HCT116 (cell line): ENCODE data around the gene SLC2A2. TPM values are rescaled to one million over a fixed set of nuclear protein-coding genes. Genes with fewer than 3 reads are reported as not detected.

Source experiments
- ATAC-seq: fragments of 200-7000 bp; cut with Tn5 transposase; 2 replicates; pipeline ENCODE4 v1.9.1; 2020; ENCODE audit warnings: mild to moderate bottlenecking, moderate library complexity
- BruUV-seq: library from RNA; stranded (reverse); fragments of 400-500 nt; replicated peaks from 2 replicates; lab custom pipeline; 2021; lab: Mats Ljungman, UMichigan
- CTCF ChIA-PET: fragments of 300-600 bp; sonication (Branson Sonifier 250); formaldehyde crosslinking; loops from one replicate; lab custom pipeline; 2021; ENCODE audit warnings: antibody characterized with exemption; lab: Charles Lee
- POLR2A ChIA-PET: fragments of 300-600, 350-600 bp; sonication (Branson Sonifier 250); formaldehyde crosslinking; loops from one replicate; lab custom pipeline; 2021; ENCODE audit warnings: antibody characterized with exemption; lab: Charles Lee
- RAD21 ChIA-PET, 2 experiments: fragments of 300-600 bp; sonication (Branson Sonifier 250); formaldehyde crosslinking; loops; one replicate each; lab custom pipeline; 2023; ENCODE audit warnings: low total read pairs in 2 of 2; ENCODE audit not compliant: uncharacterized antibody in 2 of 2, unreplicated experiment in 2 of 2, low non-redundant PET in 1 of 2; lab: Charles Lee
- DNase-seq: peaks from one replicate; pipeline ENCODE4 v3.0.0-alpha.2; 2010; ENCODE audit warnings: low read depth, low spot score
- H2AFZ ChIP-seq: fragments of 200-600 bp; shearing (Covaris generic), sonication (generic); 2 replicates; pipeline ENCODE4 v1.6.1; 2017; ENCODE audit warnings: low read depth, mixed run types, mixed read lengths, antibody characterized with exemption, low read length; ENCODE audit not compliant: poor library complexity, severe bottlenecking
- H3K27ac ChIP-seq: 2 replicates; pipeline ENCODE4 v1.5.1; 2012; ENCODE audit warnings: low read depth, low read length
- H3K27me3 ChIP-seq: fragments of 200-600 bp; sonication (generic); 2 replicates; pipeline ENCODE4 v1.6.1; 2016; ENCODE audit warnings: mixed run types, low read length, mixed read lengths; ENCODE audit not compliant: insufficient read depth
- H3K36me3 ChIP-seq, 2 experiments: fragments of 200-500 bp in 1 of 2; fragments of 200-600 bp in 1 of 2; sonication (Bioruptor generic) in 1 of 2; sonication (generic) in 1 of 2; 2 replicates each; pipeline versions ENCODE4 v1.5.1 to v1.6.1; 2014 to 2016; ENCODE audit warnings: low read length in 2 of 2, inconsistent platforms in 1 of 2, mixed read lengths in 1 of 2, mixed run types in 1 of 2; ENCODE audit not compliant: insufficient read depth in 2 of 2, control insufficient read depth in 1 of 2
- H3K4me1 ChIP-seq, 2 experiments: fragments of 200-600 bp in 1 of 2; sonication (generic) in 1 of 2; 2 replicates each; pipeline versions ENCODE4 v1.5.1 to v1.6.1; 2012 to 2017; ENCODE audit warnings: low read length in 2 of 2, inconsistent platforms in 1 of 2, mild to moderate bottlenecking in 1 of 2, mixed read lengths in 1 of 2, mixed run types in 1 of 2, moderate library complexity in 1 of 2; ENCODE audit not compliant: insufficient read depth in 2 of 2, control insufficient read depth in 1 of 2
- H3K4me2 ChIP-seq: fragments of 200-600 bp; sonication (generic); 2 replicates; pipeline ENCODE4 v1.6.1; 2017; ENCODE audit warnings: mixed run types, low read length, mixed read lengths
- H3K4me3 ChIP-seq, 2 experiments: fragments of 200-600 bp in 1 of 2; sonication (generic) in 1 of 2; replicated peaks in 1 of 2; 2 replicates each; pipeline ENCODE4 v1.5.1; 2011 to 2016; ENCODE audit warnings: low read length in 2 of 2, control low read depth in 1 of 2, low read depth in 1 of 2, mild to moderate bottlenecking in 1 of 2, mixed read lengths in 1 of 2, mixed run types in 1 of 2
- H3K79me2 ChIP-seq: fragments of 200-600 bp; sonication (generic); 2 replicates; pipeline ENCODE4 v1.6.1; 2017; ENCODE audit warnings: mild to moderate bottlenecking, mixed run types, low read length, moderate library complexity, mixed read lengths; ENCODE audit not compliant: insufficient read depth
- H3K9ac ChIP-seq: fragments of 200-600 bp; sonication (generic); 2 replicates; pipeline ENCODE4 v1.6.1; 2016; ENCODE audit warnings: low read length, mixed read lengths
- H3K9me2 ChIP-seq: fragments of 200-600 bp; sonication (generic), shearing (Covaris generic); 2 replicates; pipeline ENCODE4 v1.6.1; 2017; ENCODE audit warnings: mixed run types, mild to moderate bottlenecking, moderate library complexity; ENCODE audit not compliant: insufficient read depth
- H3K9me3 ChIP-seq, 2 experiments: fragments of 200-500 bp in 1 of 2; fragments of 200-600 bp in 1 of 2; sonication (Bioruptor generic) in 1 of 2; sonication (generic) in 1 of 2; 2 replicates each; pipeline ENCODE4 v1.6.1; 2014 to 2017; ENCODE audit warnings: low read length in 2 of 2, mixed read lengths in 2 of 2, inconsistent platforms in 1 of 2, low read depth in 1 of 2, mild to moderate bottlenecking in 1 of 2, mixed run types in 1 of 2, moderate library complexity in 1 of 2; ENCODE audit not compliant: control insufficient read depth in 1 of 2, insufficient read depth in 1 of 2
- H4K20me1 ChIP-seq: fragments of 200-600 bp; sonication (generic), shearing (Covaris generic); 2 replicates; pipeline ENCODE4 v1.6.1; 2017; ENCODE audit warnings: mixed run types, mild to moderate bottlenecking, moderate library complexity; ENCODE audit not compliant: insufficient read depth
- ATF3 ChIP-seq: IDR thresholded peaks from 2 replicates; pipeline ENCODE4 v1.6.1; 2012
- CBX3 ChIP-seq: IDR thresholded peaks from 2 replicates; pipeline ENCODE4 v1.6.1; 2012; ENCODE audit warnings: low read depth
- CEBPB ChIP-seq: IDR thresholded peaks from 2 replicates; pipeline ENCODE4 v1.6.1; 2012; ENCODE audit warnings: low read depth
- CTCF ChIP-seq, 3 experiments: fragments of 200-600 bp in 1 of 3; sonication (generic) in 1 of 3; IDR thresholded peaks in 2 of 3; conservative IDR thresholded peaks in 1 of 3; 2 replicates each; pipeline ENCODE4 v1.5.1; 2012 to 2017; ENCODE audit warnings: low read depth in 2 of 3, low read length in 2 of 3, antibody characterized with exemption in 1 of 3, borderline replicate concordance in 1 of 3, control low read depth in 1 of 3, mild to moderate bottlenecking in 1 of 3, mixed read lengths in 1 of 3, mixed run types in 1 of 3, moderate library complexity in 1 of 3; ENCODE audit not compliant: insufficient read depth in 1 of 3
- EGR1 ChIP-seq: IDR thresholded peaks from 2 replicates; pipeline ENCODE4 v1.6.1; 2012; ENCODE audit warnings: low read depth
- ELF1 ChIP-seq: IDR thresholded peaks from 2 replicates; pipeline ENCODE4 v1.6.1; 2012; ENCODE audit warnings: low read depth, borderline replicate concordance
- EZH2 ChIP-seq: fragments of 200-600 bp; sonication (generic); IDR thresholded peaks from 2 replicates; pipeline ENCODE4 v1.6.1; 2017; ENCODE audit warnings: antibody characterized with exemption, mixed run types
- POLR2A ChIP-seq: IDR thresholded peaks from 2 replicates; pipeline ENCODE4 v1.7.0; 2011; ENCODE audit warnings: borderline replicate concordance; ENCODE audit not compliant: insufficient read depth, insufficient read length; ENCODE audit errors: extremely low read depth
- POLR2AphosphoS5 ChIP-seq: IDR thresholded peaks from 2 replicates; pipeline ENCODE4 v1.6.1; 2011; ENCODE audit warnings: mild to moderate bottlenecking, low read depth, low read length, moderate library complexity
- REST ChIP-seq: IDR thresholded peaks from 2 replicates; pipeline ENCODE4 v1.6.1; 2012; ENCODE audit warnings: low read depth
- SP1 ChIP-seq: IDR thresholded peaks from 2 replicates; pipeline ENCODE4 v1.6.1; 2012; ENCODE audit warnings: low read depth
- SRF ChIP-seq: IDR thresholded peaks from 2 replicates; pipeline ENCODE4 v1.6.1; 2012; ENCODE audit warnings: low read depth
- YY1 ChIP-seq: IDR thresholded peaks from 2 replicates; pipeline ENCODE4 v1.6.1; 2011; ENCODE audit warnings: low read length, low read depth, moderate library complexity, mild to moderate bottlenecking; ENCODE audit not compliant: insufficient replicate concordance; ENCODE audit errors: extremely low read depth
- ZBTB33 ChIP-seq: IDR thresholded peaks from 2 replicates; pipeline ENCODE4 v1.6.1; 2011; ENCODE audit warnings: mild to moderate bottlenecking, low read length, moderate library complexity; ENCODE audit not compliant: insufficient replicate concordance; ENCODE audit errors: extremely low read depth
- ZNF274 ChIP-seq: fragments of 200-500 bp; sonication (Bioruptor generic); IDR thresholded peaks from 2 replicates; pipeline ENCODE4 v1.6.1; 2014; ENCODE audit warnings: mild to moderate bottlenecking, low read depth, low read length, inconsistent platforms
- intact Hi-C: fragments of 100-400 bp; cut with micrococcal nuclease; formaldehyde crosslinking; loops from 2 replicates; pipeline ENCODE4 v1.10.0; 2022
- total RNA-seq: library from RNA; stranded (reverse); gene quantifications from one replicate; pipeline ENCODE4 v1.2.1, GENCODE V29; 2021; ENCODE audit not compliant: unreplicated experiment

SLC2A2 gene
- total RNA-seq, 1 experiment from 2014 or later = not detected

- no peak for TF ChIP-seq ZNF274
- TF ChIP-seq SP1 = no peak
- no peak for TF ChIP-seq CTCF (IDR thresholded peaks at IDR 0.05 in 2 of 3, conservative IDR thresholded peaks at IDR 0.05 in 1 of 3; ENCODE audit: borderline replicate concordance in 1 of 3, insufficient read depth in 1 of 3, low read depth in 2 of 3, low read length in 2 of 3)
Observed at GRCh38 chr3:170985304-170985703, 41.2 kb downstream of the SLC2A2 start (continued).

- H3K9ac ChIP-seq = no peak overlapping the region
- no peaks in the 10 kb centered on the region for H4K20me1 ChIP-seq
- no peak overlapping the region for H3K4me3 ChIP-seq
- H3K27me3 ChIP-seq = no peaks in the 10 kb centered on the region
- ChIA-PET CTCF (no interaction called here), RAD21 (no interaction called here), POLR2A (no interaction called here)
- H3K9me3 ChIP-seq = no peaks in the 10 kb centered on the region
- no TSS peak for BruUV-seq
- DNase-seq = no peak
- H3K36me3 ChIP-seq = no peaks in the 10 kb centered on the region
- intact Hi-C loops = no loop called here
- ATAC-seq = no peak
- no peaks in the 10 kb centered on the region for H3K9me2 ChIP-seq
- no peak overlapping the region for H3K27ac ChIP-seq
- H3K4me2 ChIP-seq = no peak overlapping the region
- no peak overlapping the region for H2AFZ ChIP-seq
- H3K79me2 ChIP-seq = no peaks in the 10 kb centered on the region
- H3K4me1 ChIP-seq = no peaks in the 10 kb centered on the region
- no peak for TF ChIP-seq ATF3
- TF ChIP-seq EGR1 = no peak
- no peak for TF ChIP-seq SP1
- TF ChIP-seq CTCF (IDR thresholded peaks at IDR 0.05 in 2 of 3, conservative IDR thresholded peaks at IDR 0.05 in 1 of 3; ENCODE audit: borderline replicate concordance in 1 of 3, insufficient read depth in 1 of 3, low read depth in 2 of 3, low read length in 2 of 3) = no peak
- TF ChIP-seq ELF1 = no peak
- no peak for TF ChIP-seq CBX3
- TF ChIP-seq ZBTB33 = no peak
- no peak for TF ChIP-seq POLR2A
- TF ChIP-seq REST = no peak
- TF ChIP-seq POLR2AphosphoS5 = no peak
- TF ChIP-seq SRF = no peak
- no peak for TF ChIP-seq YY1
- no peak for TF ChIP-seq EZH2
- TF ChIP-seq CEBPB = no peak
Observed at GRCh38 chr3:170982733-170983132, 43.8 kb downstream of the SLC2A2 start.
